SK-N-SH treated with all-trans-retinoic acid at 6 μM for 48 hours (cell line): ENCODE measurements around the gene ZC3H15.

Experiments used
- GLIS3 ChIP-seq: fragments of 250-450 bp; sonication (Bioruptor Pico); IDR thresholded peaks from 2 replicates; pipeline ENCODE4 v1.5.0; 2020; ENCODE audit warnings: mild to moderate bottlenecking, moderate library complexity
- PPARA ChIP-seq: fragments of 250-450 bp; sonication (Bioruptor Pico); IDR thresholded peaks from 2 replicates; pipeline ENCODE4 v1.5.0; 2020; ENCODE audit warnings: mild to moderate bottlenecking, borderline replicate concordance
- RARB ChIP-seq: fragments of 250-450 bp; sonication (Bioruptor Pico); IDR thresholded peaks from 2 replicates; pipeline ENCODE4 v1.8.0; 2021; ENCODE audit warnings: mild to moderate bottlenecking, moderate library complexity
- SNAI2 ChIP-seq: fragments of 250-450 bp; sonication (Bioruptor Pico); IDR thresholded peaks from 2 replicates; pipeline ENCODE4 v1.5.0; 2020; ENCODE audit warnings: mild to moderate bottlenecking, moderate library complexity
- TSHZ2 ChIP-seq: fragments of 250-450 bp; sonication (Bioruptor Pico); IDR thresholded peaks from 2 replicates; pipeline ENCODE4 v1.5.0; 2020; ENCODE audit warnings: mild to moderate bottlenecking, moderate library complexity
- ZFP3 ChIP-seq: fragments of 250-450 bp; sonication (Bioruptor Pico); IDR thresholded peaks from 2 replicates; pipeline ENCODE4 v1.5.0; 2020; ENCODE audit warnings: mild to moderate bottlenecking, moderate library complexity
- ZFP30 ChIP-seq: fragments of 450-650 bp; formaldehyde crosslinking; IDR thresholded peaks from 2 replicates; pipeline ENCODE4 v1.5.0; 2022; ENCODE audit warnings: mild to moderate bottlenecking, moderate library complexity
- ZNF565 ChIP-seq: fragments of 450-650 bp; formaldehyde crosslinking; conservative IDR thresholded peaks from 2 replicates; pipeline ENCODE4 v1.5.0; 2020; ENCODE audit warnings: low read depth, mild to moderate bottlenecking, moderate library complexity
- ZNF70 ChIP-seq: fragments of 450-650 bp; formaldehyde crosslinking; IDR thresholded peaks from 2 replicates; pipeline ENCODE4 v1.5.0; 2020; ENCODE audit warnings: mild to moderate bottlenecking, moderate library complexity

GRCh38 chr2:186515376-186515775 lies 29.3 kb downstream of the ZC3H15 start:
- TF ChIP-seq ZFP30 (CRISPR knock-in tag), result no peak
- no peak for TF ChIP-seq ZNF565
- TF ChIP-seq ZNF70 (CRISPR knock-in tag), result no peak
- no peak for TF ChIP-seq GLIS3 (CRISPR knock-in tag)
- no peak for TF ChIP-seq ZFP3 (CRISPR knock-in tag)
- TF ChIP-seq PPARA (CRISPR knock-in tag), result no peak
- TF ChIP-seq RARB (CRISPR knock-in tag), result no peak
- no peak for TF ChIP-seq SNAI2 (CRISPR knock-in tag)
- TF ChIP-seq TSHZ2 (CRISPR knock-in tag), result no peak
